UCSD-AML1 (cell line): Measurements from ENCODE around the gene PITX3.
"Not testable (repeated sequence)": the region's sequence is repeated elsewhere in the genome, so short reads cannot be mapped to it uniquely, and the experiment has no call there.

Experiments used
- DNase-seq: peaks from one replicate; lab custom pipeline; 2025; ENCODE audit not compliant: unreplicated experiment; lab: John Stamatoyannopoulos, UW

PITX3 gene

DNA sequence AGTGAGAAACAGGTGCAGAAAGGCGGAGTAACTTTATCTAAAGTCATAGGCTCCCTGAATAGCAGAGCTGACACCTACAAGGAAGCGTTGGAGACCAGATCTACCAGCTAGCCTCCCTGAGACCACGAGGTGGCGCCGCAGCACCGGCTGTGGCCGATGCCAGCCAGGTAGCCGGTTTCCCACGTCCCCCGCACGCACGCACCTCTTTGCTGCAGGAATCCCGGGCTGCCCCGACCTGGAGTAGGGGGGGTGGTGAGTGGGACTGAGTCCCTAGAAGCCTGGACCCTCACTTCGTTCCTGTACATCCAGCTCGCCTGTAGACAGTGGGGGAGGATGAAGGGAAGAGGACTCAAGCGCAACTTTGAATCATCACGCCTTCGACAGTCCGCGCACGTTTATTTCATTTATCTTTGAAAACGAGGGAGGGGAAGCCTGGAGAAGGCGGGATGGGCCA is 11.5 kb downstream of the PITX3 start:
- peak; percentile 78 for DNase-seq

DNA sequence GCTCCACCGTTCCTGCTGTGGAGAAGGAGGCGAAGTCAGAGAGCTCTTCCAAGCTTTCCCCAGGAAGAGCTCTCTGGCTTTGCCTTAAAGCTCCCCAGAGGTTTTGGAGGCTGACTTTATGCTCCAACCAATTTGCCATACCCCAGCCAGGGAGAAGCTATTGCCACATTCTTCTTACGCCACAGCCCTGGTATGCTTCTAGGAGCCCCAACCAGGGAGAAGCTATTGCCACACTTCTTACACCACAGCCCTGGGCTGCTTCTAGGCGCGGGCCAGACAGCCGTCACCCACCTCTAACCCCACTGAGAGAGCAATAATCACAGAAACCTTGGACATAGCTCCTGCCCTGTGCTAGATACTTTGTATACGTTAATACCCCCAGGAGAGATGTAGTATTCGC is 14.3 kb downstream of the PITX3 start:
- DNase-seq, result no peak

- no peak for DNase-seq
Observed at GRCh38 chr10:102226542-102226870, 14.8 kb downstream of the PITX3 start.

DNA sequence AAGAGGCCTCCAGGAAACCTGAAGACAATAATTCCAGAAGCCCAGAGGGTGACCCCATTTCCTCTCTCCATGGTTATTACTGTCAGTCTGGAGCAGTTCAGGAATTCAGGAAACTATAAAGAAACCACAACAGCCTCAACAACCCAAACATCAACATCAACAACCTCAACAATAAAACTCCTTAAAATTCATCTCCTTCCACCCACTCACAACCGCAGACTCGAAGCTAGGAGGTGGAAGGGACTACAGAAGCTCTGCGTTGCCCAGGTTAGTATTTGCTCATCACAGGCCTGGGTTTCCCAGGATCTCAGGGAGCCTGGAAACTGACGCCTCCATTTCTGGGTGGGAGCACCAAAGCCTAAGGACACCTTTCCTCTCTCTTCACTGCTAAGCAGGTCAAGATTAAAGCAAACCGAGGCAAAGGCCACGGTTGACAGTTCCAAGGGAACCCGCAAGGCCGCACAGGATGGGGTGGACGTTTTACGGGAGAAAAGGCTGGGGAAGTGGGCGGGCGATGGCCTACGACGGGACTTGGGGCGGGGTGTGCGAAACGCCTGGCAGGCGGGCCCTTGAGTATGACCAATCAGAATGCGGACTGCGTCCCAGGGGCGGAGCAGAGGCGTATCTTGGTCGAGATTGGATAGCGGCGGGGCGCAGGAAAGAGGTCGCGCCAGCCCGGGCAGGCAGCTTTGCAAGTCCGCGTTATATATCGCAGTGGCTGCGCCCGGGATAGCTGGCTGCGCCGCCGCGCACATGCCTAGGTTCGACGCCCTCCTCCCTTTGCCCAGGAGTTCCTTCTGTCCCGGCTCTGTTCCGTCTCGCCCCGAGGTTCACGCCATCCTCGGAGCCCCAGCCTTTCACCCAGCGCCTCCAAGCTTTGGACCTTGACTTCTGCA is 15.4 kb downstream of the PITX3 start, which contains the start of gene ELOVL3:
Gene ELOVL3, plus strand, starts transcription at position 654 of the 896 bp plus-strand sequence. CDS start 250 bp downstream, outside the sequence.
- DNase-seq, result peak; percentile 93

GRCh38 chr10:102222797-102223196 is 18.5 kb downstream of the PITX3 start:
- no peak for DNase-seq

DNA sequence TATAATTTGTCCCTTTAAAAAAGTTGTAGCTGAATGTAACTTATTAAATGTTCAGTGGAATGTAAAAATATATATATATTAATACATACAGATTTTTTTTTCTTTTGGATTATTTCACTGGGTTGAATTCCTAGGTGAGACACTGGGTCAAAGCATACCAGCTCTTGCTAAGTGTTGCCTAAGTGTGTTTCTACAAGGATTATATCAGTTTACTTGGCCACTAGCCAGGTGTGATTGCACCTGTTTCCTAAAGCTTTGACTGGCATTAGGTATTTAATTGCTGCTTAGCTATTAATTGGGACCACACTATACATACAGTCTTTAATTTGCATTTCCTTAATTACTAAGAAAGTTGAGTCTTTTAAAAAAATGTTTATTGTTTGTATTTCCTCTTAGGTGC is 20.7 kb downstream of the PITX3 start:
- no peak for DNase-seq

GRCh38 chr10:102219370-102219769 is 21.9 kb downstream of the PITX3 start:
- no peak for DNase-seq

DNA sequence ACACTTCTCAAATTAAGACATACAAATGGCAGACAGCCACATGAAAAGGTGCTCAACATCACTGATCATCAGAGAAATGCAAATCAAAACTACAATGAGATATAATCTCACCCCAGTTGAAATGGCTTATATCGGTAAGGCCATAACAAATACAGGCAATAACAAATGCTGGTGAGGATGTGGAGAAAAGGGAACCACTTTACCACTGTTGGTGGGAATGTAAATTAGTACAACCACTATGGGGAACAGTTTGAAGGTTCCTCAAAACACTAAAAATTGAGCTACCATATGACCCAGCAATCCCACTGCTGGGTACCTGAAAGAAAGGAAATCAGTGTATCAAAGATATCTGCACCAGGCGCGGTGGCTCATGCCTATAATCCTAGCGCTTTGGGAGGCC is 27.7 kb downstream of the PITX3 start:
- DNase-seq, result not testable (repeated sequence)

DNA sequence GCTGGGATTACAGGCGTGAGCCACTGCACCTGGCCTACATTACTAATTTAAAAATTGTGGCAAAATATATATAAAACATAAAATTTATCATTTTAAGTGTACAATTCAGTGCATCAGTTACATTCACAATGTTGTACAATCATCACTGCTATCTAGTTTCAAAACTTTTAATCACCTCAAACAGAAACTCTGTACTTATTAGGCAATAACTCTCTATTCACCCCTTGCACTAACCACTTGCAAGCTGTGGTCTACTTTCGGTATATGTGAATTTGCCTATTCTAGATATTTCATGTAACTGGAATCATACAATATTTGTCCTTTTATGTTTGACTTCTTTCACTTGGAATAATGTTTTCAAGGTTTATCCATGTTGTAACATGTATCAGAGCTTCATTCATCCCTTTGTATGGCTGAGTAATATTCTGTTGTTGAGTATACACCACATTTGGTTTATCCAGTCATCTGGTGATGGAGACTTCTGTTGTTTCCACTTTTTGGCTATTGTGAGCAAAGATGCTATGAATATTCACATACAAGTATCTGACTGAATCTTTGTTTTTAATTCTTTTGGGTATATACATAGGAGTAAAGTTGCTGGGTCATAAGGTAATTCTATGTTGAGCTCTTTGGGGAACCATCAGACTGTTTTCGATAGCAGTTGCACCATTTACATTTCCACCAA is 29.6 kb downstream of the PITX3 start:
- DNase-seq, result no peak

- DNase-seq, result no peak
Observed at GRCh38 chr10:102208311-102209035, 32.8 kb downstream of the PITX3 start.

GRCh38 chr10:102202386-102202785 is 38.9 kb downstream of the PITX3 start:
- DNase-seq, result no peak

DNA sequence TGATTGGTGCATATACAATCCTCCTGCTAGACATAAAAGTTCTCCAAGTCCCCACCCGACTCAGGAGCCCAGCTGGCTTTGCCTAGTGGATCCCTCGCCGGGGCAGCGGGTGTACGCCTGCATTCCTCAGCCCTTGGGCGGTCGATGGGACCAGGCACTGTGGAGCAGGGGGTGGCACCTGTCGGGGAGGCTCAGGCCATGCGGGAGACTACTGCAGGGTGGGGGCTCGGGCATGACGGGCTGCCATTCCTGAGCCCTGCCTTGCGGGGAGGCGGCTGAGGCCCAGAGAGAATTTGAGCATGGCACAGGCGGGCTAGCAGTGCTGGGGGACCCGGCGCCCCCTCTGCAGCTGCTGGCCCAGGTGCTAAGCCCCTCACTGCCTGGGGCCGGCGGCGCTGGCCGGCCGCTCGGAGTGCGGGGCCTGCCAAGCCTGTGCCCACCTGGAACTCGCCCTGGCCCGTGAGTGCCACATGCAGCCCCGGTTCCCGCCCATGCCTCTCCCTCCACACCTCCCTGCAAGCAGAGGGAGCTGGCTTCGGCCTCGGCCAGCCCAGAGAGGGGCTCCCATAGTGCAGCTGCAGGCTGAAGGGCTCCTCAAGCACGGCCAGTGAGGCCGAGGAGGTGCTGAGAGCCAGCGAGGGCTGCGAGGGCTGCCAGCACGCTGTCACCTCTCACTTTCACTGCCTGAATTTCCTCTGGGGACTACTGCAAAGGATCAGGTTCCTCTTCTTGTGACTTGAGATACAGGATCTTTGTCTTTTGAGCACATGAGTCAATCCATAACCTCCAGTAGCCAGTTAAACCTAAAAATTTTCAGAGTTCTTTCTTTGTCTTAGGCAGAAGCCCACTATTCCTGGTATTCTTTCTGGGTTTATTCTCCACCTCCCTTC is 40.3 kb downstream of the PITX3 start:
- no peak for DNase-seq

GRCh38 chr10:102198027-102198426 is 43.3 kb downstream of the PITX3 start:
- no peak for DNase-seq

GRCh38 chr10:102196893-102197292 is 44.4 kb downstream of the PITX3 start:
- DNase-seq, result no peak

GRCh38 chr10:102195296-102195870 is 45.9 kb downstream of the PITX3 start:
- no peak for DNase-seq

GRCh38 chr10:102191956-102192355 is 49.4 kb downstream of the PITX3 start:
- no peak for DNase-seq

DNA sequence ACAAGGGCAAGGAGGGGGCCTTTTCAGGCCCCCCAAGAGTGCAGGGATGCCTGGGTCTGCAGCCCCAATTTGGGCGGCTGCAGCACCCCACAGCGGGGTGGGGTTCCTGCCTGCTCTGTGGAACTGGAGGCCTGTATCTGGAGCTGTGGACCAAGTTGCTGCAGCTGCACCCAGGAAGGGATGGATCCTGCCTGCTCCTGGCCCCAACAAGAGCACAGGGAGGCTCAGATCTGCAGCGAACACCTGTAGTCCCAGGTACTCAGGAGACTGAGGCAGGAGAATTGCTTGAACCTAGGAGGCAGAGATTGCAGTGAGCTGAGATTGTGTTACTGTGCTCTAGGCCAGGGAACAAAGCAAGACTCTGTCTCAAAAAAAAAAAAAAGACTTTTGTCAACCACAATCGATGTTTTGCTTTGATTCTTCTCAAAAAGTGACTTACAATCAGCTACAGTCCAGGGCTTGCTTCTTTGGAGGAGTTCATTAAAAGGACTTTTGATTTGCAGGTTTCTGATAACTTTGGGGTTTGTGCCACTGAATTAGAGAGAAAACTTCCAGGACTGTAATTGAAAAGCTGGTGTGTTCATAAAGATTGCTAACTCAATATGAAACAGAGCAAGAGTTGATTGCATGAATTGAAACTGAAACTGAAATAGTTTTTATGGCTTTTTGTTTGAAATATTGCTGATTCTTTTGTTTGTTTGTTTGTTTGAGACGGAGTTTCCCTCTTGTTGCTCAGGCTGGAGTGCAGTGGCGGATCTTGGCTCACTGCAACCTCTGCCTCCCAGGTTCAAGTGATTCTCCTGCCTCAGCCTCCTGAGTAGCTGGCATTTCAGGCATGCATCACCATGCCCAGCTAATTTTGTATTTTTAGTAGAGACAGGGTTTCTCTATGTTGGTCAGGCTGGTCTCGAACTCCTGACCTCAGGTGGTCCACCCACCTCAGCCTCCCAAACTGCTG is 52.1 kb downstream of the PITX3 start:
- not testable (repeated sequence) for DNase-seq

GRCh38 chr10:102188298-102188940 is 52.9 kb downstream of the PITX3 start:
- no peak for DNase-seq
